GM19468 (cell line): ENCODE data around the gene RNASE8.

Experiments
- ATAC-seq: cut with Tn5 transposase; IDR thresholded peaks from one replicate; pipeline ENCODE4 v1.9.1; 2021; ENCODE audit warnings: mild to moderate bottlenecking, moderate library complexity, moderate number of reproducible peaks; ENCODE audit not compliant: unreplicated experiment; ENCODE audit errors: extremely low read depth

Gene RNASE8

DNA sequence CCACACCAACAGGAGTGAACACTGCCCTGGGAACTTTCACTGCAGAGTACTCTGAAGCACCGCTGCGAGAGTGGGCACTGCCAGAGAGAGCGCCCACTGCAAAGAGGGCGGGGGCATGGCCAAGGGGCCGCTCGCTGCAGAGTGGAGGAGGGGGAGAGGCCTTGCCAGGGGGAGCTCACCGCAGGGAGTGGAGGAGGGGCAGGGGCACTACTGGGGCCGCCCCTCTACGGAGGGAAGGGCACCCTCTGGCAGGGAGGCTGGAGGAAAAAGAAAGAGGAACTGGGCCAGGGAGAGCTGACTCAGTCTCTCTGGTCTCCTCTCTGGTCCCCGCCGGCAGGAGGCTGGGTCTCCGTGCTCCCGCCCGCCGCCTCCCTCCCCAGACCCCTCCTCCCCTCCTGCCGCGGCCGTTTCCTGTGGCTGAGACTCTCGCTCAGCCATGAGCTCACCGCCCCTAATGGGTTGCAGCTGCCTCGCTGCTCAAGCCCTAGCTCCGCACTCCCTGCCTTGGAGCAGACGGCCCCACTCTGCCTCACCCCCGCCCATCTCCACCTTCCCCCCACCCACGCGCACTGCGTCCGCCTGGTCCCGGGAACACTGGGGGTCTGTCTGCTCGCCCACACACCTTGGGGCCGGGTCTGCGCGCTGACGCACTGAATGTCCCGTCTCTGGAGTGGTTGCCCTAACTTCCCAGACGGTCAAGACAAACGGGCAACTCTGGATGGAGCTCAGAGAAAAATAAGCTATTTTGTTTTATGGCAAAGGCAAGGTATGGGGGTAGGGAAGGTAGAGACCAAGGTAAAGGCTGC lies 13.8 kb downstream of the RNASE8 start:
- ATAC-seq = peak; percentile 59

DNA sequence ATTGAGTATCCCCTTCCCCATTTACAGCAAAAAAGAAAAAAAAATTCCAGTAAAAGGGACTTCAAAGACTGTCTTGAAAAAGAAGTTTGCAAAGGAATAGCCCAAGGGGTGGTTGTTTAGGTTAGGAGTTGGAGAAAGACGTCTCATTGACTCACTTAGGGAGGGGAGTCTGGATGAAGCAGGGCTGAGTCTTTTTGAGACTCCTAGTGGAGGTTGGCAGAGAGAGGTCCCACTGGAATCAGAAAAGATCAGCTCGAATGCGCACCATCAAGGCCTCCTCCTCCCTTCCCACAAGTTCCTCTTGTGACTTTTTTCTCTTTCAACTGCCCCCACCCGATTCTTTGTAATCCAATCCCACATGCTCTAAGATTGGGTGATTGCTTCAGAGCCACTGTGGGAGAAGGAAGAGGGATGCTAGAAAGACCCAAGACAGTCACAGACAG lies 14.4 kb downstream of the RNASE8 start:
- ATAC-seq = no peak

GRCh38 chr14:21072781-21073339 lies 15.2 kb downstream of the RNASE8 start:
- ATAC-seq = no peak

- ATAC-seq = no peak
Measured at GRCh38 chr14:21073921-21074320, 16.3 kb downstream of the RNASE8 start.

GRCh38 chr14:21074398-21075272 lies 17.0 kb downstream of the RNASE8 start:
- ATAC-seq = no peak

DNA sequence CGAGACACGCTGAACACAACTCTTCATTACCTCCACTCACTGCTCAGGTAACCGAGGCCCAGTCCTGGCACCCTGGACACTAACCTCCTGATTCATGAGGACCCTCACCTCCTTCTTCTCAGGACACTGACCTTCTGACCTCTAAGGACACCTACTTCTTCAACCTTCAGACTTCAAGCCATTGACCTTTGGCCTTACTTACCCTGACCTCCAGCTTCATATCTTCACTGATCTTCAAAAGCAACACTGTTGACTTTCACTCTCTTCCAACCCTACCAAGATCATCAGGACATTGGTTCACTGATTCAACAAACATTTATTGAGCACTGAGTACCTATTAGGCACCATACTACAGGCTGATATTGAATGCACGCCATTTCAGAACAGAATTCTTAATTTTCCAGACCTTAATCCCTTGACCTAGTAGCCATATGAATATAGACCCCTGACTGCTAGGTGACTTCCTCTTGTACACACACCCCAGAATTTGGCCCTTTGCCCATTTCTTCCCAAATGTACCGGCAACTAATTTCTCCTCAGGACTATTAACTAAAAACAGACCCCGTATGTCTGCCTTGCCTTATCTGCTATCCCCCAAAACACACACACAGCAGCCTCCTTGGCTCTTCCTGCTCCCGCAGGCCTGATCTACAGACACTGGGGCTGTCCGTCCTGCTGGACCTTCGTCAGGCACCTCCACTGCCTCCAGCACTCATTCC lies 18.3 kb downstream of the RNASE8 start:
- no peak for ATAC-seq

DNA sequence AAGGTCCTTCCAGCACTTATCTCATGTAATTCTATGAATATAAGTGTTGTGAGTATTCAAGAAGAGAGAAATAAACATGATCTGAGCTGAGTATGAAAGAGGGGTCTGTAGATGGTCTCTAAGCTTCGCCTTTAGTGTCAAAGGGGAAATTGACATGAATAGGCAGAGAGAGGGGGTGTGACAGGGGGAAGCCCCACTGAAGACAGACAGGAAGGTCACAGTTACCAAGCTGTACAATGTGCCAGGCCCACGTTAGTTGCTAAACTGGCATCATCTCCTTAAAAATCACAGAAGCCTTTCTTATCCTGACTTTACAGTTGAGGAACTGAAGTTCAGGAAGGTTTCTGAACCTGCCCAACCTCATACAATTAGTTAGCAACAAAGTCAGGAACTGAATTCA lies 20.1 kb downstream of the RNASE8 start:
- ATAC-seq = no peak

DNA sequence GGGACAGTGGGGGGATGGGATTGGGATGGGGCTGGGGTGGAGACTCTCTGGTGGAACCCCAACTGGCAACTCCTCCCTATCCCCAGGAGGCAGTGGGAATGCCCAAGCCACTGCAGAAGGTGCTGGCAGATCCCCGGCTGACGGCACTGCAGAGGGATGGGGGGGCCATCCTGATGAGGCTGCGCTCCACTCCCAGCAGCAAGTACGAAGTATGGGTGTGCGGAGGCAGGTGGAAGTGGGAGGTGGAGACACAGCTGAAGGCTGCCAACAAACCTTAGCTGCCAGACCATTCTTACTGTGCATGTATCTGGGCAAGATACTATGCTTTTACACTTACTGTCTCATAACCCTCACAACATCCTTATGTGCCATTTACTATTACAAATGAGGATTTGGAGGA lies 20.7 kb downstream of the RNASE8 start:
- no peak for ATAC-seq

GRCh38 chr14:21078726-21079125 lies 21.1 kb downstream of the RNASE8 start:
- ATAC-seq = no peak

GRCh38 chr14:21081521-21082142 lies 24.0 kb downstream of the RNASE8 start:
- ATAC-seq = no peak

GRCh38 chr14:21083565-21084325 lies 26.1 kb downstream of the RNASE8 start:
- no peak for ATAC-seq

DNA sequence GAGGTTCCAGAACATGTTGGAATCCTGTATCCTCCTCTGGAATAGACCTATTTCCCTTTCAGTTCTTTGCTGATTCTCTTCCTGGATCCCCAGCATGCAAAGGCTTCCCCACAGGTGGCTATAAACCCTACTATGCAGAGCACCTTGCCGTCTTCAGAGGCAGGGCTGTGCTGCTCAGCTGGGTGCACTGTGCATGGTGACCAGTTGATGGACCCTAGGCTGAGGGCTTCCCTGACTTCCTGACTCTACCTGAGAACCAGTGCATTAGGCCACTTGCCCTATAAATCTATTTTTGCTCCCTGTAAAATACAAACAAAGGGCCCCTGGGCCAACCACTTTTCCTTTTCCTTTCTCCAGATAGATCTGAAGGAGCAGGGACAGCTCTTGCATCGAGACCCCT lies 26.8 kb downstream of the RNASE8 start:
- no peak for ATAC-seq

DNA sequence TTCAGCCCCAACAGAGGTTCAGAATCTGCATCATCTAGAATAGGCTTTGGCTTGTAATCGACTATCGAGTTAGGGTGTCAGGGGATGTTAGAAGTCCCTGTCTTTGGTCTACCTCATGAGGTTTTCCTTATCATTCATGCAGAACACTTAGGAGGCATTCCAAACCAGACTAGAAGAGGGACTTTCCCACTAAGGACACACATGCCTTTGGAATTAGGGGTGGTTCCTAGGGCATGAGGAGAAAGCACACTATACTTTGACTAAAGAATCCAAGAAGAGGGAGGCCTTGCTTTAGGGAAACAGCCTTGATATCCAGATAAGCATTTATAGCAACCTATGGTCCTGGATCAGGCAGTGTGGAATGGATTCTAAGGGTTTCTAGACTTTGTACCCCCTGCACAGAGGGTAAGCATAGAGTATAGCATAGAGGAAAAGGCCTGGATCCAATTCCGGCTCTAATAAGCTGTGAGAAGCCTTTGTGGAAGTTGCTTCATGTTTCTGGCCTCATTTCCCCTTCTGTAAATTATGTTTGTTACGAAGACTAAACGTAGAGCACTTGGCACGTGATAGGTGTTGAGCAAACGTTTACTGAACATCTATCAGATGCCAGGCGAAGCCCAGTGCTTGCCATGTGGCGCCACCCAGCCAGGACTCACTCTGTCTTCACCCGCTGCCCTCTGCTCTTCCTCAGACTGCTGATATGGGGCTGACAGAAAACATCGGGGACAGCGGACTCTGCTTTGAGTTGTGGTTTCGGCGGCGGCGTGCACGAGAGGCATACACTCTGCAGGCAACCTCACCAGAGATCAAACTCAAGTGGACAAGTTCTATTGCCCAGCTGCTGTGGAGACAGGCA lies 27.6 kb downstream of the RNASE8 start:
- no peak for ATAC-seq

- ATAC-seq = no peak
Measured at GRCh38 chr14:21086908-21087293, 29.3 kb downstream of the RNASE8 start.

DNA sequence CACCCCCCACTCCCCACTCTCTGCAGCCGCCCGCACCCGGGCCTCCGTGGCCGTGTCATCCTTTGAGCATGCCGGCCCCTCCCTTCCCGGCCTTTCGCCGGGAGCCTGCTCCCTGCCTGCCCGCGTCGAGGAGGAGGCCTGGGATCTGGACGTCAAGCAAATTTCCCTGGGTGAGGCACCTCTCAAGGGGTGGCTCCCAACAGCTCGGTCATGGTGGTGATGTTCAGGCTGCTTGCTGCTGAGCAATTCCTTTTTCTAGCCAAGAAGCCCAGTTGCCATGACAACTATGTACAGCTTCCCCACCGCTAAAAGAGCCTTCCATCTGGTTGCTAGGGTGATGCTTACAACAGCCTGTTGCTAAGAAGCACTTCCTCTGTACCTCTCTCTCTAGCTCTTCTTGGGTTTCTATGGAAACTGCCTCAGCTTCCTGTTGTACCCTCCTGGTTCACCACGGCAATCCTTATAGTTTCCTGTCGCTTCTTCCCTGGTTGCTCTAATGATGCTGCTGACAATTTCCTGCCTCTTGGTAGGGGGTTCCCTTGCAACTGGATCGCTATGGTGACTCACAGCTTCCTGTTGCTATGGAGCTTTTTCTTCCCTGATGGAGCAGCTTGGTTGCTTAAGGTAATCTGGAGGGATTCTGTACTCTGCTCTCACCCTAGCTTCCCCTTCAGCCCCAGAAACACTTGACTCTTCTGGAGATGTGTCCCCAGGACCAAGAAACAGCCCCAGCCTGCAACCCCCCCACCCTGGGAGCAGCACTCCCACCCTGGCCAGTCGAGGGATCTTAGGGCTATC lies 29.9 kb downstream of the RNASE8 start:
- ATAC-seq = peak; percentile 53

- ATAC-seq = no peak
Measured at GRCh38 chr14:21088687-21089086, 31.1 kb downstream of the RNASE8 start.

- no peak for ATAC-seq
Measured at GRCh38 chr14:21089271-21089670, 31.6 kb downstream of the RNASE8 start.

DNA sequence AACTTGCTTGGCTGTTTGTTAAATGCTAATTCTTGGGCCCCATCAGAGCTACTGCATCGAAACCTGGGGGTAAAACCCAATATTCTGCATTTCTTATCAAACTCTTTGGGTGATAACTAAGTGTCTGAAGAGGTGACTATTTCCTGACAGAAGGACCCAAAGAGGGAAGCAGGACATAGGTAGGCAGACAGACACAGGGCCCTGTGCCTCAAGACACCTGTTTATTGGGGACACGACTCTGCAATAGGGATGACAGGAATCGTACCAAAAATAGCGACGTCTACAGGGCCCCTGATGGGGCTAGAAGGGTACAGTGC lies 32.2 kb downstream of the RNASE8 start:
- ATAC-seq = no peak
